LNCAP (cell line): ENCODE data around the gene NPR2.

Experiments
- CTCF ChIP-seq: fragments of 450-650 bp; IDR thresholded peaks from 2 replicates; pipeline ENCODE4 v1.5.1; 2017; ENCODE audit warnings: mild to moderate bottlenecking

The NPR2 gene

GRCh38 chr9:35835766-35836165 lies 44.4 kb downstream of the NPR2 start:
- no peak for TF ChIP-seq CTCF

GRCh38 chr9:35836595-35836994 lies 45.2 kb downstream of the NPR2 start:
- no peak for TF ChIP-seq CTCF

GRCh38 chr9:35839926-35840325 lies 48.5 kb downstream of the NPR2 start:
- no peak for TF ChIP-seq CTCF

- no peak for TF ChIP-seq CTCF
These were observed 49.7 kb downstream of the NPR2 start for GRCh38 chr9:35840881-35841644.

- no peak for TF ChIP-seq CTCF
These were observed 50.2 kb downstream of the NPR2 start for GRCh38 chr9:35841645-35841900.

GRCh38 chr9:35842020-35842745 lies 50.8 kb downstream of the NPR2 start:
- no peak for TF ChIP-seq CTCF

GRCh38 chr9:35842795-35843194 lies 51.4 kb downstream of the NPR2 start:
- no peak for TF ChIP-seq CTCF
